Glutamatergic neuron (in vitro differentiated cells): ENCODE data around the gene ATP5PF. TPM values are rescaled to one million over a fixed set of nuclear protein-coding genes. Genes with fewer than 3 reads are reported as not detected.
"Not testable (repeated sequence)": the region's sequence is repeated elsewhere in the genome, so short reads cannot be mapped to it uniquely, and the experiment has no call there.

Source experiments
- DNase-seq: peaks from one replicate; pipeline ENCODE4 v3.0.0; 2022
- H3K27ac Mint-ChIP-seq: one replicate; pipeline ENCODE4 v1.8.0; 2020; ENCODE audit warnings: mild to moderate bottlenecking, mixed read lengths, inconsistent platforms; ENCODE audit not compliant: unreplicated experiment
- H3K27me3 Mint-ChIP-seq: one replicate; pipeline ENCODE4 v1.8.0; 2020; ENCODE audit warnings: mild to moderate bottlenecking, moderate library complexity, mixed read lengths, inconsistent platforms; ENCODE audit not compliant: unreplicated experiment
- H3K36me3 Mint-ChIP-seq: one replicate; pipeline ENCODE4 v1.8.0; 2020; ENCODE audit warnings: mild to moderate bottlenecking, mixed read lengths, inconsistent platforms; ENCODE audit not compliant: unreplicated experiment
- H3K4me1 Mint-ChIP-seq: one replicate; pipeline ENCODE4 v1.8.0; 2020; ENCODE audit warnings: mild to moderate bottlenecking, low read depth, mixed read lengths, inconsistent platforms; ENCODE audit not compliant: unreplicated experiment
- H3K4me3 Mint-ChIP-seq: one replicate; pipeline ENCODE4 v1.8.0; 2020; ENCODE audit warnings: mild to moderate bottlenecking, mixed read lengths, inconsistent platforms; ENCODE audit not compliant: unreplicated experiment
- H3K9me3 Mint-ChIP-seq: one replicate; pipeline ENCODE4 v1.8.0; 2020; ENCODE audit warnings: mild to moderate bottlenecking, moderate library complexity, mixed read lengths, inconsistent platforms; ENCODE audit not compliant: unreplicated experiment
- total RNA-seq: library from RNA; stranded (reverse); fragmentation: NEBNext Ultra II Directional; extraction: Animal tissue kit (Norgen Biotek cat#: 25700); gene quantifications from one replicate; pipeline ENCODE4 v1.2.1, GENCODE V29; 2021; ENCODE audit not compliant: unreplicated experiment
- TF ChIP-seq, protein P1 (sequence below): fragments of 200-600 bp; sonication (generic); IDR thresholded peaks from one replicate; pipeline ENCODE4 v1.5.0; 2021; ENCODE audit not compliant: partially characterized antibody, unreplicated experiment

ATP5PF gene
- total RNA-seq, 1 donor from 2014 or later = 128 TPM

DNA sequence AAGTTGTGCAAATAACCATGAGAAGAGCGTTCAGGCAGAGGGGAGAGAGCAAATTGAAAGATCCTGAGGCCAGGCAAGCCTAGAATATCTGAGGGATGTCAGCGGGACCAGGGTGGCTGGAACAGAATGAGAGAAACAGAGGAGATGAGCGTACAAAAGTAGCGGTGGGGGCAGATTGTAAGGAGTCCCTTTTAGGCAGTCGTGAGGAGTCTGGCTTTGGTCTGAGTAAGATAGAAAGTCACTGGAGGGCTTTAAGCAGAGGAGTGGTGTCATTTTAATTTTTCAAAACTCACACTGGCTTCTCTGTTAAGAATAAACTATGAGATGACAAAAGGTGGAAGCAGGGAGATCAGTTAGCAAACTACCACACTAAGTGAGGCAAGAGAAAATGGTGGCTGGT, 24.2 kb downstream of the ATP5PF start:
- DNase-seq = no peak
- no peak overlapping the region for H3K27ac Mint-ChIP-seq
- H3K27me3 Mint-ChIP-seq = peaks cover 2% of the 10 kb centered on the region

DNA sequence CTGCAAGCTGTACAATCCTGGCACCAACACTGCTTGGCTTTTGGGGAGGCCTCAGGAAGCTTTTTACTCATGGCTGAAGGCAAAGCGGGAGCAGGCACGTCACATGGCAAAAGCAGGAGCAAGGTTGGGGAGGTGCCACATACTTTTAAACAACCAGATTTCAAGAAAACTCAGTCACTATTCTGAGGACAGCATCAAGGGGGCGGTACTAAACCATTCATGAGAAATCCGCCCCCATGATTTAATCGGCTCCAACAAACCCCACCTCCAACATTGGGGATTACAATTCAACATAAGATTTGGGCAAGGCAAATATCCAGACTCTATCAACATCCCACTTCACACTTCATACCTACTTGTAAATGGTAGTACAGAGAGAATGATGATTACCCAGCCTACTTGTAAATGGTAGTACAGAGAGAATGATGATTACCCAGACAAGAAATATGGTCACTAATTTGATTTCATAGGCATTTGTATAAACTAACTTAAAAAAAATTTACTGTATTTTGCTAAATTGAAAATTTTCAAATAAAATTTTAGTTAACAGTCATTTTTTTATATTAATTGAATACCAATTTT, 24.9 kb downstream of the ATP5PF start:
- H3K4me3 Mint-ChIP-seq = no peak overlapping the region
- H3K9me3 Mint-ChIP-seq = no peaks in the 10 kb centered on the region
- TF ChIP-seq, protein P1, sequence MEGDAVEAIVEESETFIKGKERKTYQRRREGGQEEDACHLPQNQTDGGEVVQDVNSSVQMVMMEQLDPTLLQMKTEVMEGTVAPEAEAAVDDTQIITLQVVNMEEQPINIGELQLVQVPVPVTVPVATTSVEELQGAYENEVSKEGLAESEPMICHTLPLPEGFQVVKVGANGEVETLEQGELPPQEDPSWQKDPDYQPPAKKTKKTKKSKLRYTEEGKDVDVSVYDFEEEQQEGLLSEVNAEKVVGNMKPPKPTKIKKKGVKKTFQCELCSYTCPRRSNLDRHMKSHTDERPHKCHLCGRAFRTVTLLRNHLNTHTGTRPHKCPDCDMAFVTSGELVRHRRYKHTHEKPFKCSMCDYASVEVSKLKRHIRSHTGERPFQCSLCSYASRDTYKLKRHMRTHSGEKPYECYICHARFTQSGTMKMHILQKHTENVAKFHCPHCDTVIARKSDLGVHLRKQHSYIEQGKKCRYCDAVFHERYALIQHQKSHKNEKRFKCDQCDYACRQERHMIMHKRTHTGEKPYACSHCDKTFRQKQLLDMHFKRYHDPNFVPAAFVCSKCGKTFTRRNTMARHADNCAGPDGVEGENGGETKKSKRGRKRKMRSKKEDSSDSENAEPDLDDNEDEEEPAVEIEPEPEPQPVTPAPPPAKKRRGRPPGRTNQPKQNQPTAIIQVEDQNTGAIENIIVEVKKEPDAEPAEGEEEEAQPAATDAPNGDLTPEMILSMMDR = no peak
- no peaks in the 10 kb centered on the region for H3K4me1 Mint-ChIP-seq
- H3K36me3 Mint-ChIP-seq = no peaks in the 10 kb centered on the region
- no peak for DNase-seq
- peaks cover 2% of the 10 kb centered on the region for H3K27me3 Mint-ChIP-seq
- no peak overlapping the region for H3K27ac Mint-ChIP-seq

More for the DNA sequence above, 24.2 kb downstream of the ATP5PF start:
- no peaks in the 10 kb centered on the region for H3K9me3 Mint-ChIP-seq
- no peak overlapping the region for H3K4me3 Mint-ChIP-seq
- H3K4me1 Mint-ChIP-seq = no peaks in the 10 kb centered on the region
- TF ChIP-seq, protein P1 = no peak
- no peaks in the 10 kb centered on the region for H3K36me3 Mint-ChIP-seq

DNA sequence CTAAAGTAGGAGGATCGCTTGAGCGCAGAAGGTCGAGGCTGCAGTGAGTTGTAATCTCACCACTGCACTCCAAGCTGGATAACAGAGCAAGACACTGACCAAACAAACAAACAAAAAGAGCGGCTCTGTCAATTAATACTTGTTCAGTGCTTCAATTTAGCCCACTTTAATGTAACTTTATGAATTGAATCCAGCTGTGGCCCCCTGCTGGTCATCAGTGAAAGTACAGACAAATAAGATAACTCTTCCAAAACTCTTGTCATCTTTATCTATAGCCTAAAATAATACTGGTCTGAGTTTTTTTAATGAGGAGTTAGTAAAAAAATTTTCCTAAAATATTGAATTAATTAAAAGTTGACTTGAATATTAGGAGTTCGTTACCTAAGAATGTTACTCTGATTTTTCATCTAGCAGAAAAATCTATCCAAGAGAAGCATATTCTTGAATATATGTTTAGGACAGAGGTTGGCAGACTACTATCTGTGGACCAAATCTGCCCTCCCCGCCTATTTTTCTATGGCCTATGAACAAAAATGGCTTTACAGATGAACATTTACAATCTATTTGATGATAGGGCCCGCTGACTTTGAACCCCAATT, 26.1 kb downstream of the ATP5PF start:
- no peaks in the 10 kb centered on the region for H3K27me3 Mint-ChIP-seq
- no peaks in the 10 kb centered on the region for H3K36me3 Mint-ChIP-seq
- H3K9me3 Mint-ChIP-seq = no peaks in the 10 kb centered on the region
- H3K27ac Mint-ChIP-seq = no peak overlapping the region
- H3K4me1 Mint-ChIP-seq = no peaks in the 10 kb centered on the region
- H3K4me3 Mint-ChIP-seq = no peak overlapping the region
- DNase-seq = no peak
- TF ChIP-seq, protein P1 = peak; percentile 99

DNA sequence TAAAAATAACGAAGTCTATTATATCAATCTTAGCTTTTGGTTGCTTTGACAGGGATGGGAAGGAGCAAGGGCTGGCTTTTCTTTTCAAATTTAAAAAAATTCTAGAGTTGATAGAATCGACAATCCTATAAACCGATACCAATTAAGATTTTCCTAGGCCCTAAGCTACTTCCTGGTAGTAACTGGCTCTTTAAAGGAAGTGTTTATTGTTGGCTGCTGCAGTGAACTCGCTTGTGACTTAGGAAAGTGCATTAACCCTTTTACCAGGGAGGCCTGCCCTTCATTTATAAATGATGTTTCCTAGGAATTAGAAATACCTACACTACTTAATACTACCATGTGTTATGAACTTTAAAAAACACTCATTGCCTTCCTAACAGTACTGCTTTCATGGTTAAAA, 33.2 kb downstream of the ATP5PF start:
- Mint-ChIP-seq H3K27me3 (no peaks in the 10 kb centered on the region), H3K27ac (no peak overlapping the region)

DNA sequence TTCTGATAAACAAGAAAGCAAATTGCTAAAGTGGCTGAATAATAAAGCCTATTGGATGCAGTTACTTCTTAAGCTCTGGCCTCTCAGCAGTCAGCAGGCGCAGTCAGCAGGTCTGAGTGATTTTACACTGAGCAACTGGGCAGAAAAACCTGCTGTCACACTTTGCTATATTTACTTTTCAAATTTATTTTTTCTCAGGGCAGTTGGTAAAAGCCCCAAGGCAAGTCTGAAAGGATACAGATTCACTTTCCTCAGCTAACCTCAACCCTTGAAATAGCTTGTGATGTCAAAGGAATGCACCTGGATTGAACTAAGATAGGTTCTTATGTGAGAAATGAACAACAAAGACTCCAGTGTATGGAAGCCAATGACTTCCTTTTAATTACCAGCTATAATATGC, 34.0 kb downstream of the ATP5PF start:
- Mint-ChIP-seq H3K36me3 (peaks cover 10% of the 10 kb centered on the region), H3K4me3 (no peak overlapping the region), H3K9me3 (peaks cover 3% of the 10 kb centered on the region), H3K27ac (no peak overlapping the region), H3K27me3 (no peaks in the 10 kb centered on the region), H3K4me1 (no peaks in the 10 kb centered on the region)
- TF ChIP-seq, protein P1 = no peak
- no peak for DNase-seq

More for the DNA sequence above, 33.2 kb downstream of the ATP5PF start:
- TF ChIP-seq, protein P1 = no peak
- Mint-ChIP-seq H3K4me3 (no peak overlapping the region), H3K9me3 (peaks cover 3% of the 10 kb centered on the region), H3K36me3 (peaks cover 6% of the 10 kb centered on the region), H3K4me1 (no peaks in the 10 kb centered on the region)
- no peak for DNase-seq

DNA sequence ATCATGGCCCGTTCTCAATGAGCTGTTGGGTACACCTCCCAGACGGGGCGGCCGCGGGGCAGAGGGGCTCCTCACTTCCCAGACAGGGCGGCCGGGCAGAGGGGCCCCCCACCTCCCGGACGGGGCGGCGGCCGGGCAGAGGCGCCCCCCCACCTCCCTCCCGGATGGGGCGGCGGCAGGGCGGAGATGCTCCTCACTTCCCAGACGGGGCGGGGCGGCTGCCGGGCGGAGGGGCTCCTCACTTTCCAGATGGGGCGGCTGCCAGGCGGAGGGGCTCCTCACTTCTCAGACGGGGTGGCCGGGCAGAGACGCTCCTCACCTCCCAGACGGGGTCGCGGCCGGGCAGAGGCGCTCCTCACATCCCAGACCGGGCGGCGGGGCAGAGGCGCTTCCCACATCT, 39.2 kb downstream of the ATP5PF start:
- peak; percentile 30 for DNase-seq
- H3K27me3 Mint-ChIP-seq, H3K4me1 Mint-ChIP-seq, H3K27ac Mint-ChIP-seq, H3K9me3 Mint-ChIP-seq, H3K4me3 Mint-ChIP-seq: not testable (repeated sequence)
- H3K36me3 Mint-ChIP-seq = peaks cover 10% of the 10 kb centered on the region
